H7 (cell line): Measurements from ENCODE around the gene LGALS4. TPM values are rescaled to one million over a fixed set of nuclear protein-coding genes. Genes with fewer than 3 reads are reported as not detected.
"Not testable (repeated sequence)": the region's sequence is repeated elsewhere in the genome, so short reads cannot be mapped to it uniquely, and the experiment has no call there.

ENCODE experiments used
- DNase-seq: peaks from one replicate; pipeline ENCODE4 v3.0.0; 2012
- H3K27me3 ChIP-seq: 2 replicates; pipeline ENCODE4 v1.6.0; 2011; ENCODE audit warnings: mild to moderate bottlenecking, low read length; ENCODE audit not compliant: control insufficient read depth, insufficient read depth
- H3K36me3 ChIP-seq: replicated peaks from 2 replicates; pipeline ENCODE4 v1.5.1; 2011; ENCODE audit warnings: low read length; ENCODE audit not compliant: control insufficient read depth, insufficient read depth
- H3K4me3 ChIP-seq: 2 replicates; pipeline ENCODE4 v1.5.1; 2011; ENCODE audit warnings: low read depth, mild to moderate bottlenecking, control low read depth, low read length, moderate library complexity; ENCODE audit not compliant: insufficient read depth
- total RNA-seq: library from RNA; depleted of rRNA; stranded (reverse); fragments of >200 nt; shearing (Covaris generic); gene quantifications from 2 replicates; pipeline ENCODE4 v1.2.3, GENCODE V29; 2014

The LGALS4 gene
- total RNA-seq, 1 experiment from 2014 or later = not detected

- no peak for DNase-seq
- Histone ChIP-seq H3K36me3 (no peaks in the 10 kb centered on the region), H3K4me3 (no peak overlapping the region), H3K27me3 (peaks cover 2% of the 10 kb centered on the region; the same call in 1 of the 2 replicates)
These were observed 27.5 kb downstream of the LGALS4 start for GRCh38 chr19:38785187-38785699.

DNA sequence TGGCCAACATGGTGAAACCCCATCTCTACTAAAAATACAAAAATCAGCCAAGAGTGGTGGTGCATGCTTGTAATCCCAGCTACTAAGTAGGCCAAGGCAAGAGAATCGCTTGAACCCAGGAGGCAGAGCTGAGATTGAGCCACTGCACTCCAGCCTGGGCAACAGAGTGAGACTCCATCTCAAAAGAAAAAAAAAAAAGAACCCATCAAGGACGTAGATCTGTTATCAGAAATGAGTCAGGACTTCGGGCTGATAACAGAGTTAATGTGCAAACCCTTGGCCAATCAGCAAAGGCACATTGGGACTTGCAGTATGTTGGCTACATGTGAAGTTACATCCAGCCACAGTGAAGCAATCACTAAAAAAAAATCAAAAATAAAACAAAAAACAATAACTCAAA, 28.5 kb downstream of the LGALS4 start:
- no peak overlapping the region for H3K4me3 ChIP-seq
- no peak for DNase-seq
- peaks cover 2% of the 10 kb centered on the region; the same call in 1 of the 2 replicates for H3K27me3 ChIP-seq
- no peaks in the 10 kb centered on the region for H3K36me3 ChIP-seq

- not testable (repeated sequence) for DNase-seq, H3K36me3 ChIP-seq, H3K4me3 ChIP-seq, H3K27me3 ChIP-seq
These were observed 30.5 kb downstream of the LGALS4 start for GRCh38 chr19:38782212-38782611.

- H3K27me3 ChIP-seq = no peaks in the 10 kb centered on the region
- no peaks in the 10 kb centered on the region for H3K36me3 ChIP-seq
- no peak for DNase-seq
- no peak overlapping the region for H3K4me3 ChIP-seq
These were observed 31.7 kb downstream of the LGALS4 start for GRCh38 chr19:38781058-38781457.

DNA sequence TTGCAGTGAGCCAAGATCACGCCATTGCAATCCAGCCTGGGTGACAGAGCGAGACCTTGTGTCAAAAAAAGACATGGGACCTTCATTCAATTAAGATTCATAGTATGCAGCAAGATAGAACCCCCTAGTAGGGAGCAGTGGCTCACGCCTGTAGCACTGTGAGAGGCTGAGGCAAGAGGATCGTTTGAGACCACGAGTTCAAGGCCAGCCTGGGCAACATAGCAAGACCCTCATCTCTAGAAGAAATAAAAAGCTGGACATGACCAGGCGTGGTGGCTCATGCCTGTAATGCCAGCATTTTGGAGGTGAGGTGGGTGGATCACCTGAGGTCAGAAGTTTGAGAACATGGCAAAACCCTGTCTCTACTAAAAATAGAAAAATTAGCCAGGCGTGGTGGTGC, 32.3 kb downstream of the LGALS4 start:
- no peak overlapping the region for H3K4me3 ChIP-seq
- no peak for DNase-seq
- no peaks in the 10 kb centered on the region for H3K27me3 ChIP-seq
- H3K36me3 ChIP-seq = no peaks in the 10 kb centered on the region

DNA sequence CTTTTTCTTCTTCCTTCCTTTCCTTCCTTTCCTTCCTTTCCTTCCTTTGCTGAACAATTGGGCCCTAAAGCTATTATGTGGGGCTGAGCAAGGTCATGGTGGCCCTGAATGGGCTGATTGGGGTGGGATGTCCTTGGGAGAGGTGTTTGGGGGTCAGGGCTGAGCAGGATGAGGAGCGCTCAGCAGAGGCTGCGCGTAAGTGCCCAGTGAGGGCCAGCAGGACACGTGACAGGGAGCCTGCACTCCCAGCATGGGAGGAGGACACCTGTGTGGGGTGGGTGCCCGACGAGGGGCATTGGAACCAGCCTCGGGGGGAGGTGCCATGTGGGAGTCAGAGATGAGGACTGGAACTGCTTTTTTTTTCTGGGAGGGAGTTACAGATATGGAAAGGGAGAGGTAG, 34.0 kb downstream of the LGALS4 start:
- H3K4me3 ChIP-seq = no peak overlapping the region
- no peak for DNase-seq
- H3K27me3 ChIP-seq = no peaks in the 10 kb centered on the region
- H3K36me3 ChIP-seq = no peaks in the 10 kb centered on the region

DNA sequence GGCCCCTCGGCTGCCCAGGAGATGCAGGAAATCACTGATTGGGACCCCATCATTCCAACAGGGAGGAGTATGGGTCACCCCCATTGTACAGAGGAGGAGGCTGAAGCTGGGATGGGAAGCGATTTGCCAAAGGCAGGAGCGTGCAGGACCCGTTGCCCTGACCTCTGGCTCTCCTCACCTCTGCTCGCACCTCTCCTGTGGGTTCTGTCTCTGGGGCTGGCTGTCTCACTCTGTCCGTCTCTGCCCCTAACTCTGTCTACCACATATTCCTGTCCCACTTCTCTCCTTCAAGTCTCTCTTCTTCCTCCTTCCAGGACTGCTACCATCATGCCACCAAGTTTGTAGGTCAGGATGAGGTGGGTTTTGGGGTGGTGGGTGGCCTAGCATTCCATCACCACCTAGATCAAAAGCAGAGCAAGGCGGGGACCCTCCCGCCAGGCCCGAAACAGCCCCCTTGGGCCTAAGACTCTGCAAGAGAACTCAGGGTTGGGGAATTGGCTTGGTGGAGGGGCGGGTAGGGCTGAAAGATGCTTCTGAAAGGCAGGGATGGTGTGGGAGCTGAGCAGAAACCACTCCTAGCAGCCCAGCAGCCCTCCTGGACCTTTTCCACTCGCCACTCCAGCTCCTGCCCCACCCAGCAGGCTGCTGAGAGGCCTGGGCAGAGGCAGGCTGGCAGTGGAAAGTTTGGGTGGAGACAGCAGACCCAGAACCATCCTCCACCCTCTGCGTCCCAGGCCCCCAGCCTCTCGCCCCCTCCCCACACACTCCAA, 38.4 kb downstream of the LGALS4 start:
- no peak for DNase-seq
- Histone ChIP-seq H3K4me3 (no peak overlapping the region), H3K36me3 (no peaks in the 10 kb centered on the region), H3K27me3 (no peaks in the 10 kb centered on the region)

GRCh38 chr19:38773469-38774177, 39.1 kb downstream of the LGALS4 start, which contains the start of gene LGALS7:
Gene LGALS7, minus strand, starts transcription at chr19:38773517. Its CDS starts 25 bp downstream, at chr19:38773492.
- H3K27me3 ChIP-seq = no peaks in the 10 kb centered on the region
- H3K4me3 ChIP-seq = no peak within 1 kb of the TSS
- peak; percentile 33 for DNase-seq
- H3K36me3 ChIP-seq = no peaks in the 10 kb centered on the region

DNA sequence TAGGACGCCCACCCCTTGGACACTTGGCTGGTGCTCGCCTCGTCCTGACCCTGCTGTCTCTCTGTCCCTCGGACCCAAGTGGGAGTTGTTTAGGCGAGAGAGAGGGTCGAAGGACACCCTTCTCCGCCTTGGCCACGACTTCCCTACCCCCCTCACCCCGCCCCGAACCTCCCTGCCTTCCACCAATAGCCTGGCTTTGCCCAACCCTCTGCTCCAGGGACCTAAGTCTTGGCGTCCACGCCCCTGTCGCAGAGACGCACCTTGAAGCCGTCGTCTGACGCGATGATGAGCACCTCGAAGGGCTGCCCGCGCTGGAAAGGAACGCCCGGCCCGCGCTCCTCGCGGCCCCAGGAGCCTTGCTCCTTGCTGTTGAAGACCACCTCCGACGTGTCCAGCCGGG, 41.2 kb downstream of the LGALS4 start:
- DNase-seq, H3K27me3 ChIP-seq, H3K36me3 ChIP-seq, H3K4me3 ChIP-seq: not testable (repeated sequence)

DNA sequence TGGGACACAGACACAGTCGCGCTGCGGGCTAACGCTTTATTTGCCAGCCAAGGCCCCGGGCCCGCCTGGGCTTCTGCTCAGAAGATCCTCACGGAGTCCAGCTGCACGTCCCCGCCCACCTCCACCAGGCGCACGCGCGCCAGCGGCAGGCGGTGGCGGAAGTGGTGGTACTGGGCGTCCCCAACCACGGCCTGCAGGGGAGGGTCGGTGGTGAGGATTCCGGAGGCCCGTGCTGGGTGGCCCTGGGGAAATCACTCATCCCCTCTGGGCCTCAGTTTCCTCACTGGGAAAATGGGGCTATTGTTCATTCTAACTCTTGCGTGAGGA, 41.8 kb downstream of the LGALS4 start:
- H3K4me3 ChIP-seq, H3K27me3 ChIP-seq, DNase-seq, H3K36me3 ChIP-seq: not testable (repeated sequence)

DNA sequence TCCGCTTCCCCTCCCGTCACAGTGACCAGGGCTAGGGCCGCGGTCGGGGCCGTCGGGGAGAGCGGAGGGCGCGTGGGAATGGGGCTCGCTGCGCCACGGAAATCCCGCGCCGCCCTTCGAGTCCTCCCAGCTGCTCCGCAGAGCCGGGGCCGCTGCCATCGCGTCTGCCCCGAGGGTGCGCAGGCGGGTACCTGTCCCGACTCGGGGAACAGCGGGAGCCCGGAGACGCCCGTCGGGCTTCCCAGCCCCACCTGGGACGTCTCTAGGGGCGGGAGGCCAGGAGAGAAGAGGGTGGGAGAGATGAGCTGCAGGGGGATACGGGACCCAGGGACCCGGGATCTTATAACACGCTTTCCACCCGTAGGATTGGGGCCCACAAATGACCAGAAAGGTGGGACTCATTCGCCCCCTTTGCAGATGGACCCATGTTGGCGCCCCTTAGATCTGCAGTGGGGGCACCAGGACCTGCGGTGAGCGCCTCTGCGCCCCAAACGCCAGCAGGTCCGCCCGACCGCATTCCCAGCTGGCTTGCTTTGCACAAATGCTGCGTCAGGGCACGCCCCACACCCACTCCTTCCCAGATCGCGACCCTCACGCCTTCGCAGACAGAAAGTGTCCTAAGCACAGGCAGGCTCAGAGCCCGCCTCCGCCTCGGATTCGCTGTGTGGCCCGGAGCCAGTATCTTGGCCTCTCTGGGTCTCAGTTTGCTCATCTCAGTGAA, 42.4 kb downstream of the LGALS4 start:
- peak overlapping the region; percentile 21; the same call in 1 of the 2 replicates for H3K4me3 ChIP-seq

DNA sequence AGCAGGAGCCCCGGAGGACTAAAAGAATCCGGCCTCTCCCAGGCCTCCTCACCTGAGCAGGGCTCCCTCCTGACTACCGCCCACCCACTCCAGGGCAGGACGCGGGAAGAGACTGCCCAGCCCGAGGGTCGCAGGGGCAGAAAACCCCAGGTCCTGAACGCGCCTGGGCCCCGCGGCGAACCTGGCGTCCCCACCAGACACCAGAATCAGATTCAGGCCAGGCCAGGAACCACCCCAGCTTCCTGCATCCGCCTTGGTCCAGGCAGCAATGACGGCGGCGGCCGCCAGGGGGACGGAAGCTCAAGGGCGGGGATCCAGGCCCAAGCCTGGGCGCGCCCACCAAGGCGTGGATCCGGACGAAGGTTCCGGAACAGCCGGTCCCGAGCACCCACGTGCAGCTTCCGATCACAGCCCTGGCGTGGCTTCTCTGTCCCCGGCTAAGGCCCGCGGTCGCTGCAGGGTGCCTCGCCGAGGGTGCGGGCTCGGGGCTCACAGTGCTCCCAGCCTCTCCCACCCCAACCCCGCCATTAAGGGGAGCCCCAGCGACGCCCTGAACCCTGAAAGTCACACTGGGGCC, 43.0 kb downstream of the LGALS4 start:
- Histone ChIP-seq H3K4me3 (peak overlapping the region; percentile 21; the same call in 1 of the 2 replicates), H3K27me3 (no peaks in the 10 kb centered on the region), H3K36me3 (no peaks in the 10 kb centered on the region)
- peak; percentile 95 for DNase-seq

More for the DNA sequence above, 42.4 kb downstream of the LGALS4 start:
- DNase-seq, H3K27me3 ChIP-seq, H3K36me3 ChIP-seq: not testable (repeated sequence)

DNA sequence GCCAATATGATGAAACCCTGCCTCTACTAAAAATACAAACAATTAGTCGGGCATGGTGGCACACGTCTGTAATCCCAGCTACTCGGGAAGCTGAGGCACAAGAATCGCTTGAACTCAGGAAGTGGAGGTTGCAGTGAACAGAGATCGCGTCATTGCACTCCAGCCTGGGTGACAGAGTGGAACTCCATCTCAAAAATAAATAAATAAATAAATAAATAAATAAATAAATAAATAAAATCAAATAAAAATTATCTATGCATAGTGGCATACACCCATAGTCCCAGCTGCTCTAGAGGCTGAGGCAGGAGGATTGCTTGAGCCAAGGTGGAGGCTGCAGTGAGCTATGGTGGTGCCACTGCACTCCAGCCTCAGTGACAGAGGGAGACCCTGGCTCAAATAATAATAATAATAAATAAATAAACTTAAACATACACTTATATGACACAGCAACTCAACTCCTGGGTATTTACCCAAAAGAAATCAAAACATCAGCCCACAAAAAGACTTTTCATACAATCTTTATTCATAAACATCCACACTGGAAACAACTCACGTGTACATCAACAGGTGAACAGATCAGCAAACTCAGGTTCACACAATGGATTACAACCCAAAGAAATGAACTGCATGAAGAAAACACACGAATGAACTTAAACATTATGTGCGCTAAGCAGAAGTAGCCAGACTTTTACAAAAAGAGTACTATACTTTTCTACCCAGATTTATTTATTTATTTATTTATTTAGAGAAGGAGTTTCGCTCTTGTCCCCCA, 46.3 kb downstream of the LGALS4 start:
- no peaks in the 10 kb centered on the region for H3K27me3 ChIP-seq
- H3K4me3 ChIP-seq = no peak overlapping the region
- H3K36me3 ChIP-seq = no peaks in the 10 kb centered on the region
- DNase-seq = no peak

DNA sequence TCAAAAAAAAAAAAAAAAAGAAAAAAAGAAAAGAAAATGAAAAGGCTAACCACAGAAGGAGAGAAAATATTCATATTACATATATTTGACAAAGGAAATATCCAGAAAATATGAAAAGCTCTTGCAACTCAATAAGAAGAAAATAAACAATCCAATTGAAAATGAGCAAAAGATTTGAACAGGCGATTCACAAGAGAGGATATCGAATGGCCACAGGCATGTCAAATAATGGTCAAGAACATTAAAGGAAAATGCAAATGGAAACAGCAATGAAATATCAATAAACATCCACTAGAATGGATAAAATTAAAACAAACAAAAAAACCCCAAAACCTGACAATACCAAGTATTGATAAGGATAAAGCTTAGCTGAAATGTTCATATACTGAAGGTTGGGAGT, 47.5 kb downstream of the LGALS4 start:
- Histone ChIP-seq H3K27me3 (no peaks in the 10 kb centered on the region), H3K4me3 (no peak overlapping the region), H3K36me3 (no peaks in the 10 kb centered on the region)
- no peak for DNase-seq
